HL-60 (cell line): ENCODE measurements around the gene BECN2.

Experiments
- DNase-seq, 2 experiments: peaks; one replicate each; pipeline ENCODE4 v3.0.0-alpha.2; 2010 to 2020; ENCODE audit warnings: low read depth in 1 of 2, low spot score in 1 of 2
- H3K27ac ChIP-seq: fragments of 250-450 bp; sonication (Bioruptor Pico); replicated peaks from 2 replicates; pipeline ENCODE4 v1.5.1; 2020; ENCODE audit warnings: mild to moderate bottlenecking, moderate library complexity
- H3K27me3 ChIP-seq: fragments of 250-450 bp; sonication (Bioruptor Pico); 2 replicates; pipeline ENCODE4 v1.5.1; 2021; ENCODE audit warnings: mild to moderate bottlenecking, moderate library complexity; ENCODE audit not compliant: insufficient read depth, poor library complexity, severe bottlenecking
- H3K4me3 ChIP-seq: replicated peaks from 2 replicates; pipeline ENCODE4 v1.5.1; 2011; ENCODE audit warnings: mild to moderate bottlenecking, control low read depth, low read length; ENCODE audit not compliant: insufficient read depth
- GABPA ChIP-seq: IDR thresholded peaks from 2 replicates; pipeline ENCODE4 v1.6.1; 2012; ENCODE audit warnings: low read depth
- POLR2AphosphoS5 ChIP-seq: IDR thresholded peaks from 2 replicates; pipeline ENCODE4 v1.6.1; 2012; ENCODE audit warnings: low read depth
- SPI1 ChIP-seq: IDR thresholded peaks from 2 replicates; pipeline ENCODE4 v1.6.1; 2012; ENCODE audit warnings: low read depth, mild to moderate bottlenecking, borderline replicate concordance
- TF ChIP-seq, protein P1 (sequence below): IDR thresholded peaks from 2 replicates; pipeline ENCODE4 v1.6.1; 2012; ENCODE audit warnings: low read depth; ENCODE audit not compliant: insufficient replicate concordance
- TF ChIP-seq, protein P2 (sequence below): IDR thresholded peaks from one replicate; pipeline ENCODE4 v1.5.1; 2011; ENCODE audit warnings: low read length, control low read depth, inconsistent platforms; ENCODE audit not compliant: insufficient read depth

The BECN2 gene

DNA sequence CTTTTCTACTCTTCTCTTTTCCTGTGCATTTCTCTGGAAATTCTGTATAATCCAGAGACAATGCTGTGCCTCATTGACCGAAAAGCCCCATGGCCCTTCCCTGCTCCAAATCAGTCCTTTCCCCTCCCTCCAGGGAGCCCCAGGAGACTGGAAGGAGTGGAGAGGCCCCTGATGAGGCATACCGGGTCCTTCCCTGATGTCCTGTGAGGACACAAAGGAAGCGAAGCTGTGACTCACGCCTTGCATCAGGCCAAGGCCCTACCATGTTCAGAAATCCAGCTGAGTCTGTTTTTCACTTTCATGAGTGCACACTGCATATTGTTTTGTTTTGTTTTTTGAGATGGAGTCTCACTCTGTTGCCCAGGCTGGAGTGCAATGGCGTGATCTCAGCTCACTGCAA is 38.7 kb upstream of the BECN2 start:
- TF ChIP-seq, protein P1, sequence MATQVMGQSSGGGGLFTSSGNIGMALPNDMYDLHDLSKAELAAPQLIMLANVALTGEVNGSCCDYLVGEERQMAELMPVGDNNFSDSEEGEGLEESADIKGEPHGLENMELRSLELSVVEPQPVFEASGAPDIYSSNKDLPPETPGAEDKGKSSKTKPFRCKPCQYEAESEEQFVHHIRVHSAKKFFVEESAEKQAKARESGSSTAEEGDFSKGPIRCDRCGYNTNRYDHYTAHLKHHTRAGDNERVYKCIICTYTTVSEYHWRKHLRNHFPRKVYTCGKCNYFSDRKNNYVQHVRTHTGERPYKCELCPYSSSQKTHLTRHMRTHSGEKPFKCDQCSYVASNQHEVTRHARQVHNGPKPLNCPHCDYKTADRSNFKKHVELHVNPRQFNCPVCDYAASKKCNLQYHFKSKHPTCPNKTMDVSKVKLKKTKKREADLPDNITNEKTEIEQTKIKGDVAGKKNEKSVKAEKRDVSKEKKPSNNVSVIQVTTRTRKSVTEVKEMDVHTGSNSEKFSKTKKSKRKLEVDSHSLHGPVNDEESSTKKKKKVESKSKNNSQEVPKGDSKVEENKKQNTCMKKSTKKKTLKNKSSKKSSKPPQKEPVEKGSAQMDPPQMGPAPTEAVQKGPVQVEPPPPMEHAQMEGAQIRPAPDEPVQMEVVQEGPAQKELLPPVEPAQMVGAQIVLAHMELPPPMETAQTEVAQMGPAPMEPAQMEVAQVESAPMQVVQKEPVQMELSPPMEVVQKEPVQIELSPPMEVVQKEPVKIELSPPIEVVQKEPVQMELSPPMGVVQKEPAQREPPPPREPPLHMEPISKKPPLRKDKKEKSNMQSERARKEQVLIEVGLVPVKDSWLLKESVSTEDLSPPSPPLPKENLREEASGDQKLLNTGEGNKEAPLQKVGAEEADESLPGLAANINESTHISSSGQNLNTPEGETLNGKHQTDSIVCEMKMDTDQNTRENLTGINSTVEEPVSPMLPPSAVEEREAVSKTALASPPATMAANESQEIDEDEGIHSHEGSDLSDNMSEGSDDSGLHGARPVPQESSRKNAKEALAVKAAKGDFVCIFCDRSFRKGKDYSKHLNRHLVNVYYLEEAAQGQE = no peak
- no peak for TF ChIP-seq SPI1
- no peak for TF ChIP-seq POLR2AphosphoS5
- TF ChIP-seq, protein P2, sequence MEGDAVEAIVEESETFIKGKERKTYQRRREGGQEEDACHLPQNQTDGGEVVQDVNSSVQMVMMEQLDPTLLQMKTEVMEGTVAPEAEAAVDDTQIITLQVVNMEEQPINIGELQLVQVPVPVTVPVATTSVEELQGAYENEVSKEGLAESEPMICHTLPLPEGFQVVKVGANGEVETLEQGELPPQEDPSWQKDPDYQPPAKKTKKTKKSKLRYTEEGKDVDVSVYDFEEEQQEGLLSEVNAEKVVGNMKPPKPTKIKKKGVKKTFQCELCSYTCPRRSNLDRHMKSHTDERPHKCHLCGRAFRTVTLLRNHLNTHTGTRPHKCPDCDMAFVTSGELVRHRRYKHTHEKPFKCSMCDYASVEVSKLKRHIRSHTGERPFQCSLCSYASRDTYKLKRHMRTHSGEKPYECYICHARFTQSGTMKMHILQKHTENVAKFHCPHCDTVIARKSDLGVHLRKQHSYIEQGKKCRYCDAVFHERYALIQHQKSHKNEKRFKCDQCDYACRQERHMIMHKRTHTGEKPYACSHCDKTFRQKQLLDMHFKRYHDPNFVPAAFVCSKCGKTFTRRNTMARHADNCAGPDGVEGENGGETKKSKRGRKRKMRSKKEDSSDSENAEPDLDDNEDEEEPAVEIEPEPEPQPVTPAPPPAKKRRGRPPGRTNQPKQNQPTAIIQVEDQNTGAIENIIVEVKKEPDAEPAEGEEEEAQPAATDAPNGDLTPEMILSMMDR = no peak
- no peak for TF ChIP-seq GABPA
- Histone ChIP-seq H3K27ac (no peak overlapping the region), H3K27me3 (no peaks in the 10 kb centered on the region), H3K4me3 (no peak overlapping the region)
- DNase-seq = no peak

GRCh38 chr1:241924080-241924808 is 33.3 kb upstream of the BECN2 start:
- Histone ChIP-seq H3K27me3 (no peaks in the 10 kb centered on the region), H3K27ac (no peak overlapping the region), H3K4me3 (no peak overlapping the region)
- no peak for DNase-seq
- TF ChIP-seq, protein P1 = no peak
- TF ChIP-seq POLR2AphosphoS5 (no peak), GABPA (no peak), SPI1 (no peak)
- TF ChIP-seq, protein P2 = no peak

DNA sequence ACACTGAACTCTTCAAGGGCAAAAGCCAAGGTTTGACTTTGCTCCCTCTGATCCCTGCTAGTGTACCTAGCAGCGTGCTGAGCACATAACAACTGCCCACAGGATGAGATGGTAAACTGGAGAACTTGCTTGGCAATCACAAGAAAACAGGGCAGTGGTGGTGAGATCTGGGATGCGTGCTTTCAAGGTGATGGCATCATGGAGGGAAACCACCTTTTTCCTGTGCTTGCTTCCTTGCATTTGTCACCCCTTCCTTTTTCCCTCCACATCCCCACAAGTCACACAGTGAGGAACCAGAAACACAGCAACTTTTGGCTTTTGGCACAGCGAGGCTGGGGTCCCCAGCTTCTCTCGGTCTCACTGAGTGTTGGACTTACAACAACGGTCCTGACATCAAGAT is 31.4 kb upstream of the BECN2 start:
- no peak for DNase-seq
- H3K27ac ChIP-seq = no peak overlapping the region
- no peak for TF ChIP-seq POLR2AphosphoS5
- TF ChIP-seq, protein P2 = no peak
- TF ChIP-seq, protein P1 = no peak
- no peak for TF ChIP-seq SPI1
- no peak for TF ChIP-seq GABPA
- no peak overlapping the region for H3K4me3 ChIP-seq
- no peaks in the 10 kb centered on the region for H3K27me3 ChIP-seq
